ENCODE measurements around the gene PLA2G4D.

PLA2G4D gene

GRCh38 chr15:42018306-42019224 lies 75.8 kb downstream of the PLA2G4D start:
- DNase-seq (ENCODE audit: low spot score): no peak
